NCI-H446 (cell line): ENCODE measurements around the gene TSKU.
"Not testable (repeated sequence)": the region's sequence is repeated elsewhere in the genome, so short reads cannot be mapped to it uniquely, and the experiment has no call there.

ENCODE experiments used
- DNase-seq, 2 experiments: peaks; one replicate each; lab custom pipeline; 2025; lab: John Stamatoyannopoulos, UW

The TSKU gene

GRCh38 chr11:76801736-76802135, 18.6 kb downstream of the TSKU start:
- DNase-seq: no peak

GRCh38 chr11:76802151-76802550, 19.0 kb downstream of the TSKU start:
- DNase-seq: no peak

- DNase-seq: no peak
Observed at GRCh38 chr11:76802621-76803020, 19.5 kb downstream of the TSKU start.

- DNase-seq: no peak
Observed at GRCh38 chr11:76803023-76803422, 19.9 kb downstream of the TSKU start.

GRCh38 chr11:76803811-76804600, 20.9 kb downstream of the TSKU start:
- no peak for DNase-seq

GRCh38 chr11:76805206-76805913, 22.2 kb downstream of the TSKU start:
- DNase-seq: no peak

- no peak for DNase-seq
Observed at GRCh38 chr11:76806131-76806530, 23.0 kb downstream of the TSKU start.

GRCh38 chr11:76806608-76807205, 23.6 kb downstream of the TSKU start:
- DNase-seq: no peak

GRCh38 chr11:76807206-76807875, 24.2 kb downstream of the TSKU start:
- peak; percentile 65 to 82 for DNase-seq

- DNase-seq: no peak
Observed at GRCh38 chr11:76808171-76808570, 25.0 kb downstream of the TSKU start.

GRCh38 chr11:76808996-76809395, 25.8 kb downstream of the TSKU start:
- no peak for DNase-seq

- peak in 1 of 2 experiments; percentile 39 for DNase-seq
Observed at GRCh38 chr11:76810151-76810853, 27.1 kb downstream of the TSKU start.

GRCh38 chr11:76811259-76811658, 28.1 kb downstream of the TSKU start:
- no peak for DNase-seq

- no peak for DNase-seq
Observed at GRCh38 chr11:76814414-76814813, 31.3 kb downstream of the TSKU start.

GRCh38 chr11:76815678-76816077, 32.5 kb downstream of the TSKU start:
- not testable (repeated sequence) for DNase-seq

- no peak for DNase-seq
Observed at GRCh38 chr11:76820184-76820566, 37.0 kb downstream of the TSKU start.

- not testable (repeated sequence) for DNase-seq
Observed at GRCh38 chr11:76821396-76821795, 38.2 kb downstream of the TSKU start.

- DNase-seq: no peak
Observed at GRCh38 chr11:76822406-76822805, 39.2 kb downstream of the TSKU start.

- DNase-seq: no peak
Observed at GRCh38 chr11:76823481-76824028, 40.4 kb downstream of the TSKU start.

GRCh38 chr11:76824083-76824939, 41.2 kb downstream of the TSKU start:
- DNase-seq: no peak
